ENCODE results near the gene HESX1. TPM values are rescaled to one million over a fixed set of nuclear protein-coding genes. Genes with fewer than 3 reads are reported as not detected.

The HESX1 gene
- total RNA-seq, 1 donor from 2014 or later = 1.2 TPM

DNA sequence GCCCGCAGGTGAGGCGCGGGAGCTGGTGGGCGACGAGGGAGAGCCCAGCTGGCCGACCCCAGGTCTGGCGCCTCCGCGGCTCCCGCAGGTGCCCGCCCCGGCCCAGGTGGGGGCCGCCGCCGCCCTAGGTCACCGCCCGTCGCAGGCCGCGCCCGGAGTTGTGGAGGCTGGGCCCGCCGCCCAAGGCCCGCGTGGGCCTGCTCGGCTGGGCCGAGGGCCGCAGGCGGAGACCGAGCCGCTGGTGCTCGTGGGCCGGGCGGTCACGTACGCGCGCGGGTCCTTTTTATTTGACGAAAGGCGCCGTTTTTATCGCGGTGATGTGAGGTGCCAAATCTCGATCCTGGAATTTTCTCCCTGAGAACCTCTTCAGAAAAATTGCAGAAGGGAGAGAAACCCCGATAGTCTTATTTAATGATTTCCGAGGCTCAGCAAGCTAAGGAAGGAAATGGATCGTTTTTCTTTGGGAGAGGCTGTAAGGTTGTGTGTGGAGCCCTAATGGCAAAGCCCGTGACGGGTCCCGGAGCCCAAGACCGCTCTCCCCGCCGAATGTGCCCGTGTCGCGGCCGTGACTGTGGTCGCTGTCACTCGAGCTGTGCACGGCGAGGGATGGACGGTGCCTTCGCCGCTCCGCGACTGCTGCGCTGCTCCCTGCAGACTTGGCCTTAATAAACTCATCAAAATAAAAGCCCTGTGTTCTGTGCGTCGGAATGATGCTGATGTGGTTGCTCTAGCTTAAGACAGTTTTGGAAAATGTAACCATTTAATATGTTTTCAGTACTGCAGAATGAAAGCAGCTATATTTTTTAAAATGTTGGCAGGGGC, 28.4 kb upstream of the HESX1 start:
- Mint-ChIP-seq H3K27ac (ENCODE audit: unreplicated experiment) (peak overlapping the region; percentile 94), H3K27me3 (ENCODE audit: low read depth) (no peaks in the 10 kb centered on the region), H3K4me3 (ENCODE audit: unreplicated experiment) (peak overlapping the region; percentile 89), H3K9me3 (ENCODE audit: low read depth) (no peaks in the 10 kb centered on the region), H3K4me1 (ENCODE audit: low read depth) (peaks cover 32% of the 10 kb centered on the region), H3K36me3 (ENCODE audit: low read depth) (no peaks in the 10 kb centered on the region)
- TF ChIP-seq, protein P1, sequence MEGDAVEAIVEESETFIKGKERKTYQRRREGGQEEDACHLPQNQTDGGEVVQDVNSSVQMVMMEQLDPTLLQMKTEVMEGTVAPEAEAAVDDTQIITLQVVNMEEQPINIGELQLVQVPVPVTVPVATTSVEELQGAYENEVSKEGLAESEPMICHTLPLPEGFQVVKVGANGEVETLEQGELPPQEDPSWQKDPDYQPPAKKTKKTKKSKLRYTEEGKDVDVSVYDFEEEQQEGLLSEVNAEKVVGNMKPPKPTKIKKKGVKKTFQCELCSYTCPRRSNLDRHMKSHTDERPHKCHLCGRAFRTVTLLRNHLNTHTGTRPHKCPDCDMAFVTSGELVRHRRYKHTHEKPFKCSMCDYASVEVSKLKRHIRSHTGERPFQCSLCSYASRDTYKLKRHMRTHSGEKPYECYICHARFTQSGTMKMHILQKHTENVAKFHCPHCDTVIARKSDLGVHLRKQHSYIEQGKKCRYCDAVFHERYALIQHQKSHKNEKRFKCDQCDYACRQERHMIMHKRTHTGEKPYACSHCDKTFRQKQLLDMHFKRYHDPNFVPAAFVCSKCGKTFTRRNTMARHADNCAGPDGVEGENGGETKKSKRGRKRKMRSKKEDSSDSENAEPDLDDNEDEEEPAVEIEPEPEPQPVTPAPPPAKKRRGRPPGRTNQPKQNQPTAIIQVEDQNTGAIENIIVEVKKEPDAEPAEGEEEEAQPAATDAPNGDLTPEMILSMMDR (IDR thresholded peaks at IDR 0.05) = no peak
- no peak for DNase-seq (ENCODE audit: low spot score)

GRCh38 chr3:57227204-57227929, 27.6 kb upstream of the HESX1 start, which contains the start of gene APPL1:
TSS of gene APPL1 (plus strand) at chr3:57227729. CDS start at chr3:57227884, 155 bp downstream.
- H3K9me3 Mint-ChIP-seq (ENCODE audit: low read depth) = no peaks in the 10 kb centered on the region
- peaks cover 32% of the 10 kb centered on the region for H3K4me1 Mint-ChIP-seq (ENCODE audit: low read depth)
- H3K36me3 Mint-ChIP-seq (ENCODE audit: low read depth) = no peaks in the 10 kb centered on the region
- DNase-seq (ENCODE audit: low spot score) = peak; percentile 97
- no peaks in the 10 kb centered on the region for H3K27me3 Mint-ChIP-seq (ENCODE audit: low read depth)
- H3K4me3 Mint-ChIP-seq (ENCODE audit: unreplicated experiment) = peak within 1 kb of the TSS; percentile 89
- peak within 1 kb of the TSS; percentile 95 for H3K27ac Mint-ChIP-seq (ENCODE audit: unreplicated experiment)
- TF ChIP-seq, protein P1 (IDR thresholded peaks at IDR 0.05) = no peak

- no peak for DNase-seq (ENCODE audit: low spot score)
- H3K4me1 Mint-ChIP-seq (ENCODE audit: low read depth) = peaks cover 32% of the 10 kb centered on the region
- H3K36me3 Mint-ChIP-seq (ENCODE audit: low read depth) = no peaks in the 10 kb centered on the region
- H3K27me3 Mint-ChIP-seq (ENCODE audit: low read depth) = no peaks in the 10 kb centered on the region
- TF ChIP-seq, protein P1 (IDR thresholded peaks at IDR 0.05) = no peak
- no peak overlapping the region for H3K4me3 Mint-ChIP-seq (ENCODE audit: unreplicated experiment)
- H3K27ac Mint-ChIP-seq (ENCODE audit: unreplicated experiment) = no peak overlapping the region
- no peaks in the 10 kb centered on the region for H3K9me3 Mint-ChIP-seq (ENCODE audit: low read depth)
Measured at GRCh38 chr3:57226176-57226575, 26.4 kb upstream of the HESX1 start.

DNA sequence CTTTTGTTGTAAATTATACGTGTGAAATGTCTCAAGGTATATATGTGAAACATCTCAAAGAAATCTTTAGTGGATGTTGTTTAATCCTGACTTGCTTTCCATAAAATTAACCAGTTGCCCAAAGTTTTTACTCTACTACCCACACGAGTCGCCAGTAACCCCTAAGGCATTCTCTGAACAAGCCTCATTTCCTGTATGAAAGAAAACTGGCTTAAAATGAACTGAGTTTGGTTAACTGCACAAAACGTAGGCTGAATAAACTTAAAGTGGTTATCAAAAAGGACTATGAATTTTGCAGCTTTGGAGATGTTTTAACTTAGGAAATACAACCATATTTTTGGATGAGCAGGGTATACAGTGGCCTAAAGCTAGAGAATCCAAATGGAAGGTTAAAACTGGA, 25.1 kb upstream of the HESX1 start:
- no peak overlapping the region for H3K27ac Mint-ChIP-seq (ENCODE audit: unreplicated experiment)
- H3K36me3 Mint-ChIP-seq (ENCODE audit: low read depth) = no peaks in the 10 kb centered on the region
- no peaks in the 10 kb centered on the region for H3K27me3 Mint-ChIP-seq (ENCODE audit: low read depth)
- no peak for DNase-seq (ENCODE audit: low spot score)
- peaks cover 25% of the 10 kb centered on the region for H3K4me1 Mint-ChIP-seq (ENCODE audit: low read depth)
- no peak overlapping the region for H3K4me3 Mint-ChIP-seq (ENCODE audit: unreplicated experiment)
- TF ChIP-seq, protein P1 (IDR thresholded peaks at IDR 0.05) = no peak
- no peaks in the 10 kb centered on the region for H3K9me3 Mint-ChIP-seq (ENCODE audit: low read depth)

DNA sequence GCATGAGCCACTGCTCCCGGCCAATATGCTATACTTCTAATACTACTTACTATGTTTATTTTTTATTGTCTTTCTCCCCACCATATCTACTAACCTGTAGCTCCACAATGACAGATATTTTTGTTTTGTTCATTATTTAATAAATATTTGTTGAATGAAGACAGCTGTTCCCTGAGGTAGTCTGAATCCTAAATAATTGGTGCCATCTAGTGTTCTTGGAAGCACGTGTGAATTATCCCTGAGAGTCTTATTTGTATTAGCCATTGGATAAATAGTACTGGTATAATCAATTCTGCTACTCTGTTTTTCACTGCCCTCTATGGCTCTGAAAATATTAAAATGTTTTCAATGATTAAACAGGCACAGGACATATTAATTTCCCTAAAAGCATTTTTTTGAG, 22.1 kb upstream of the HESX1 start:
- H3K36me3 Mint-ChIP-seq (ENCODE audit: low read depth) = no peaks in the 10 kb centered on the region
- H3K4me3 Mint-ChIP-seq (ENCODE audit: unreplicated experiment) = no peak overlapping the region
- TF ChIP-seq, protein P1 (IDR thresholded peaks at IDR 0.05) = peak; percentile 81
- H3K27me3 Mint-ChIP-seq (ENCODE audit: low read depth) = no peaks in the 10 kb centered on the region
- H3K4me1 Mint-ChIP-seq (ENCODE audit: low read depth) = peaks cover 7% of the 10 kb centered on the region
- no peaks in the 10 kb centered on the region for H3K9me3 Mint-ChIP-seq (ENCODE audit: low read depth)
- no peak overlapping the region for H3K27ac Mint-ChIP-seq (ENCODE audit: unreplicated experiment)
- DNase-seq (ENCODE audit: low spot score) = no peak
